Trophoblast cell (in vitro differentiated cells and primary cell): ENCODE results near the gene SNRPA1.
A peak's percentile ranks its signal among the peaks of the same experiment; 100 is the strongest.

Experiments used
- DNase-seq, 2 donors: peaks; one replicate each; pipeline ENCODE4 v3.0.0-alpha.2; 2016
- H2AFZ ChIP-seq: 2 replicates; pipeline ENCODE4 v1.6.1; 2013; ENCODE audit warnings: low read length, moderate library complexity, mild to moderate bottlenecking; ENCODE audit not compliant: insufficient read depth, poor library complexity
- H2AK5ac ChIP-seq: 2 replicates; pipeline ENCODE4 v1.6.1; 2013; ENCODE audit warnings: mild to moderate bottlenecking, low read length
- H2BK120ac ChIP-seq: 2 replicates; pipeline ENCODE4 v1.6.1; 2013; ENCODE audit warnings: low read length, mild to moderate bottlenecking, moderate library complexity; ENCODE audit not compliant: insufficient read depth, poor library complexity
- H2BK12ac ChIP-seq: 2 replicates; pipeline ENCODE4 v1.6.1; 2013; ENCODE audit warnings: mild to moderate bottlenecking, low read length, moderate library complexity
- H2BK5ac ChIP-seq: 2 replicates; pipeline ENCODE4 v1.6.1; 2013; ENCODE audit warnings: low read length, low read depth, moderate library complexity, mild to moderate bottlenecking; ENCODE audit not compliant: poor library complexity
- H3K14ac ChIP-seq: 2 replicates; pipeline ENCODE4 v1.6.1; 2013; ENCODE audit warnings: mild to moderate bottlenecking, low read length
- H3K18ac ChIP-seq: 2 replicates; pipeline ENCODE4 v1.6.1; 2013; ENCODE audit warnings: mild to moderate bottlenecking, low read length
- H3K23ac ChIP-seq: 2 replicates; pipeline ENCODE4 v1.6.1; 2013; ENCODE audit warnings: low read length
- H3K27ac ChIP-seq: 2 replicates; pipeline ENCODE4 v1.5.1; 2013; ENCODE audit warnings: low read depth, mild to moderate bottlenecking, inconsistent platforms, low read length, moderate library complexity
- H3K27me3 ChIP-seq: 2 replicates; pipeline ENCODE4 v1.6.1; 2013; ENCODE audit warnings: inconsistent platforms, mild to moderate bottlenecking, low read length, moderate library complexity; ENCODE audit not compliant: insufficient read depth
- H3K36me3 ChIP-seq, 2 experiments: 1 replicate in 1 of 2; 2 replicates in 1 of 2; pipeline ENCODE4 v1.6.1; 2013; ENCODE audit warnings: low read length in 2 of 2, mild to moderate bottlenecking in 2 of 2, moderate library complexity in 1 of 2; ENCODE audit not compliant: insufficient read depth in 2 of 2, control insufficient read depth in 1 of 2
- H3K4ac ChIP-seq: 2 replicates; pipeline ENCODE4 v1.6.1; 2013; ENCODE audit warnings: low read depth, mild to moderate bottlenecking, low read length, moderate library complexity
- H3K4me1 ChIP-seq, 2 experiments: 1 replicate in 1 of 2; 2 replicates in 1 of 2; pipeline ENCODE4 v1.6.1; 2013; ENCODE audit warnings: low read length in 2 of 2, mild to moderate bottlenecking in 2 of 2, moderate library complexity in 1 of 2; ENCODE audit not compliant: insufficient read depth in 2 of 2, control insufficient read depth in 1 of 2
- H3K4me2 ChIP-seq: 2 replicates; pipeline ENCODE4 v1.6.1; 2013; ENCODE audit warnings: inconsistent platforms, mild to moderate bottlenecking, low read length, moderate library complexity
- H3K4me3 ChIP-seq: 2 replicates; pipeline ENCODE4 v1.5.1; 2013; ENCODE audit warnings: mild to moderate bottlenecking, low read depth, low read length, inconsistent platforms
- H3K79me1 ChIP-seq: one replicate; pipeline ENCODE4 v1.6.1; 2013; ENCODE audit warnings: low read length
- H3K79me2 ChIP-seq: 2 replicates; pipeline ENCODE4 v1.6.1; 2013; ENCODE audit warnings: low read length, mild to moderate bottlenecking; ENCODE audit not compliant: control insufficient read depth, insufficient read depth, poor library complexity
- H3K9ac ChIP-seq: 2 replicates; pipeline ENCODE4 v1.6.1; 2013; ENCODE audit warnings: mild to moderate bottlenecking, low read length
- H3K9me3 ChIP-seq: 2 replicates; pipeline ENCODE4 v1.6.1; 2013; ENCODE audit warnings: low read depth, mild to moderate bottlenecking, control low read depth, inconsistent platforms, low read length; ENCODE audit not compliant: insufficient read depth
- H4K12ac ChIP-seq: 2 replicates; pipeline ENCODE4 v1.6.1; 2013; ENCODE audit warnings: low read depth, mild to moderate bottlenecking, low read length, moderate library complexity
- H4K8ac ChIP-seq: 2 replicates; pipeline ENCODE4 v1.6.1; 2013; ENCODE audit warnings: low read depth, mild to moderate bottlenecking, low read length, moderate library complexity
- H4K91ac ChIP-seq: one replicate; pipeline ENCODE4 v1.6.1; 2013; ENCODE audit warnings: low read depth, mild to moderate bottlenecking, low read length, moderate library complexity
- WGBS: extraction: QIAGEN DNeasy Blood & Tissue Kit; methylation state at CpG from one replicate; pipeline ENCODE4 v1.1.7; 2013; ENCODE audit warnings: missing lambda C conversion rate; ENCODE audit not compliant: insufficient read length, insufficient coverage; ENCODE audit errors: extremely low coverage; 5-methylcytosine and 5-hydroxymethylcytosine counted together

Gene SNRPA1

GRCh38 chr15:101305820-101306255 lies 10.8 kb upstream of the SNRPA1 start:
- no CpG with 5 or more reads among the region's 8 CpGs for WGBS
- no peak overlapping the region for H3K14ac ChIP-seq
- no peak overlapping the region for H3K4me2 ChIP-seq
- DNase-seq = no peak
- H2AK5ac ChIP-seq = no peak overlapping the region
- H3K4me1 ChIP-seq = peaks cover 0 to 4% of the 10 kb centered on the region in 2 experiments
- no peaks in the 10 kb centered on the region for H3K79me2 ChIP-seq
- no peaks in the 10 kb centered on the region for H3K27me3 ChIP-seq
- no peak overlapping the region for H2AFZ ChIP-seq
- no peak overlapping the region for H2BK120ac ChIP-seq
- H2BK12ac ChIP-seq = no peak overlapping the region
- H4K12ac ChIP-seq = no peak overlapping the region
- no peaks in the 10 kb centered on the region for H3K9me3 ChIP-seq
- H3K9ac ChIP-seq = no peak overlapping the region
- H3K79me1 ChIP-seq = no peaks in the 10 kb centered on the region
- no peak overlapping the region for H3K27ac ChIP-seq
- peak overlapping the region; percentile 8 for H3K4me3 ChIP-seq
- H3K4ac ChIP-seq = no peak overlapping the region
- no peaks in the 10 kb centered on the region for H3K36me3 ChIP-seq
- no peak overlapping the region for H3K18ac ChIP-seq
- no peak overlapping the region for H4K8ac ChIP-seq
- no peak overlapping the region for H3K23ac ChIP-seq
- no peak overlapping the region for H2BK5ac ChIP-seq
- H4K91ac ChIP-seq = no peak overlapping the region

- Histone ChIP-seq H3K9me3 (no peaks in the 10 kb centered on the region), H3K4me1 (peaks cover 0 to 2% of the 10 kb centered on the region in 2 experiments), H2BK120ac (no peak overlapping the region), H2BK5ac (no peak overlapping the region), H3K36me3 (no peaks in the 10 kb centered on the region), H2BK12ac (no peak overlapping the region), H3K23ac (no peak overlapping the region), H3K79me1 (no peaks in the 10 kb centered on the region), H2AFZ (no peak overlapping the region), H3K27me3 (no peaks in the 10 kb centered on the region), H3K4ac (no peak overlapping the region), H2AK5ac (no peak overlapping the region), H4K91ac (no peak overlapping the region), H3K4me3 (no peak overlapping the region), H3K79me2 (no peaks in the 10 kb centered on the region), H3K4me2 (no peak overlapping the region), H3K14ac (no peak overlapping the region), H3K27ac (no peak overlapping the region), H3K18ac (no peak overlapping the region), H4K8ac (no peak overlapping the region), H3K9ac (no peak overlapping the region), H4K12ac (no peak overlapping the region)
- WGBS = no CpG with 5 or more reads among the region's 4 CpGs
- DNase-seq = no peak
These were observed 8.4 kb upstream of the SNRPA1 start for GRCh38 chr15:101303408-101303807.

GRCh38 chr15:101296418-101297405 lies 1.7 kb upstream of the SNRPA1 start:
- Histone ChIP-seq H3K18ac (no peak overlapping the region), H3K27ac (no peak overlapping the region), H3K14ac (no peak overlapping the region), H3K23ac (no peak overlapping the region), H3K4me1 (peaks cover 0 to 3% of the 10 kb centered on the region in 2 experiments), H3K4me3 (no peak overlapping the region), H3K9me3 (no peaks in the 10 kb centered on the region), H2AK5ac (no peak overlapping the region), H3K27me3 (no peaks in the 10 kb centered on the region), H3K4ac (no peak overlapping the region), H2AFZ (no peak overlapping the region), H3K9ac (no peak overlapping the region), H2BK12ac (no peak overlapping the region), H3K79me1 (peaks cover 8% of the 10 kb centered on the region), H2BK120ac (no peak overlapping the region), H4K8ac (no peak overlapping the region), H3K4me2 (peak overlapping the region; percentile 25), H4K91ac (no peak overlapping the region), H2BK5ac (no peak overlapping the region), H3K36me3 (no peaks in the 10 kb centered on the region), H3K79me2 (peaks cover 11% of the 10 kb centered on the region), H4K12ac (no peak overlapping the region)
- peak in 1 of 2 donors; percentile 32 for DNase-seq
- no CpG with 5 or more reads among the region's 9 CpGs for WGBS

GRCh38 chr15:101295607-101296161 lies 636 bp upstream of the SNRPA1 start:
- Histone ChIP-seq H3K9me3 (no peaks in the 10 kb centered on the region), H3K79me1 (peaks cover 8% of the 10 kb centered on the region), H3K4ac (peak overlapping the region; percentile 37), H3K14ac (peak overlapping the region; percentile 85), H3K4me2 (peak overlapping the region; percentile 90), H2BK12ac (no peak overlapping the region), H2BK120ac (peak overlapping the region; percentile 23), H4K8ac (peak overlapping the region; percentile 93), H3K36me3 (no peaks in the 10 kb centered on the region), H3K23ac (no peak overlapping the region), H4K12ac (peak overlapping the region; percentile 22), H3K27me3 (no peaks in the 10 kb centered on the region), H3K18ac (peak overlapping the region; percentile 39), H2AFZ (peak overlapping the region; percentile 86), H2BK5ac (peak overlapping the region; percentile 7), H3K4me3 (peak overlapping the region; percentile 96), H2AK5ac (peak overlapping the region; percentile 27), H3K4me1 (peaks cover 0 to 3% of the 10 kb centered on the region in 2 experiments), H3K9ac (peak overlapping the region; percentile 84), H4K91ac (peak overlapping the region; percentile 60), H3K79me2 (peaks cover 11% of the 10 kb centered on the region), H3K27ac (no peak overlapping the region)
- DNase-seq = peak in 1 of 2 donors; percentile 14
- WGBS = no CpG with 5 or more reads among the region's 20 CpGs
